Activated CD8-positive, alpha-beta memory T cell treated with anti-CD3 and anti-CD28 coated beads for 24 hours (primary cell): Measurements from ENCODE around the gene KCTD18.

Experiments used
- DNase-seq: peaks from one replicate; pipeline ENCODE4 v3.0.0-alpha.2; 2020

The KCTD18 gene

DNA sequence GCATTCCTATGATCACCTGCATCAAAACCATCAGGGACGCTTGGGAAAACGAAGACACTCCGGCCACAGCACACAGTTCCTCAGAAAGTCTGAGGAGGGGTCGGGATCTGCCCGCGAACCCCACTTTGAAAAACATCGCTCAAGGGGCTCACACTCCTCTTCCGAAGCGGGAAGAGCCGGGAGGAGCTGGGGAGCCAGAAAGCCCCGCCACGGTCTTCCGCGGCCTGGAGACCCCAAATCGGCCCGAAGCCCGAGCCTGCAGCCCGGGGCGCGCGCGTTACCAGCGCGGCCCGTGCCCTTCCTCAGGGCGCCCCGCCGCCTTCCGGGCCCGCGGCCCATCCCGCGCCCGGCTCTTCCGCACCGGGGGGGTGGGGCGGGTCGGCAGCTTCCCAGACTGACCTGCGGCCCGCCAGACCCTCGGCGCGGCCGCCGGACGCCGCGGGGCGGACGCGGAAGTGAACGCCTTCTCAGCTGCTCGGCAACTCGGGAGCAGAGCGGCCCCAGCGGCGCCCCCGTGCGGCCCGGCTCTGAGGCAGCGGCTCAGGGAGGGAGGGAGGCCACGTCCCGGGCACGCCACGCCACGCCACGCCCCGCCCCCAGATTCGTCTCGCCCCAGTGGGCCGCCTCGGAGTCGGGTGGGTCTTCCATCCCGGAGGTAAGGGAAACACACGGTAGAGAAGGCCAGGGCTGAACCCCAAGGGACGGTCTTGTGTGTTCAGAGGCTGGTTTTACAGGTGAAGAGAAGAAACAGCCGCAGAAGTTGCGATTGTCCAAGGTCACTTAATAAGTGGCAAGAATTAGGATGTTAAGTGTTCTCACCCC is at the start of gene KCTD18:
KCTD18 (minus strand) TSS at position 457 of the 822 bp plus-strand sequence. CDS start 3,052 bp downstream, outside the sequence.
- DNase-seq, result peak; percentile 96

DNA sequence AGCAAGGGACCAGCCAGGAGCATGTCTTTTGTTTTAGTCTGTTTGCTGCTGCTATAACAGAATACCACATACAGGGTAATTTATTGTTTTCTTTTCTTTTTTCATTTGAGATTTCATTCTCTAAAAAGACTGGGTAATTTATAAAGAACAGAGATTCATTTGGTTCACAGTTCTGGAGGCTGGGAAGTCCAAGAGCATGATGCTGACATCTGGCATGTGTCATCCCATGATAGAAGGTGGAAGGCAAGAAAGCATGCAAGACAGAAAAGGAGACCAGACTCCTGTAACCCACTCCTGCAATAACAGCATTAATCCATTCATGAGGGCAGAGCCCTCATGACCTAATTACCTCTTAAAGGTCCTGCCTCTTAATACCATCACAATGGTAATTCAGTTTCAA is 30.9 kb upstream of the KCTD18 start:
- no peak for DNase-seq

DNA sequence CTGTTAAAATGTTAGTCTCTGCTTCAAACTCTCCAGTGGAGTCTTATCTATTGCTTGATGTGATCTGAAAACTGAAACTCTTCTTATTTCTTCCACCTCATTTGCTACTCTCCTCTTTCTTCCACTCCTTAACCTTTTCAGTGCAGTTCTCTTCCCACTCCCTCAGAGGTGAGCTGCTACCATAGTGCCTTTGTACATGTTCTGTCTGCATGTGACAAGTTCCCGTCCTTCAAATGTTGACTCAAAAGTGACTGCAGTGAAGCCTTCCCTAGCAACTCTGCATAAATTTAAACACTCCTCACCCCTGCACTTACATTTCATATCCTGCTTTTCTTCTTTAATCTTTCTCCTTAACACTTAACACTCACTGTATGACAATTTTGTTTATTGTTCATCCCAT is 28.3 kb upstream of the KCTD18 start:
- DNase-seq, result no peak

DNA sequence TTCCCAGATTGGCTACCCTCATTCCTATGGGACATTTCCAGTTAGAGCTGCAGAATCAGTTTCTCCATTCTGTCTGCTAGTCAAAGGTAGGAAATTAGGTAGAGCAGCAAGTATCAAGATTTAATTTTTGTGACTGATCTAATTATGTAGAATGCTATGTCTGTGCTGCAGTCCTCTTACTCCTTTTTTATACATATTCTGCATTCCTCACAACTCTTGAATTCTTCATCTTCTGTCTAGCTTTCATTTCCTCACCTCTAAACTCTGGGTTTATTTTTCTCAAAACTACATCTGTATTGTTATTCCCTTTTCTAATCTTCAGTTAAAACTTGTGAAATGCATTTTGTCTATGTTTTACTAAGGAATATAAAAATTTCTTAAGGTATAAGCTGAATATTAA is 24.7 kb upstream of the KCTD18 start:
- DNase-seq, result no peak

DNA sequence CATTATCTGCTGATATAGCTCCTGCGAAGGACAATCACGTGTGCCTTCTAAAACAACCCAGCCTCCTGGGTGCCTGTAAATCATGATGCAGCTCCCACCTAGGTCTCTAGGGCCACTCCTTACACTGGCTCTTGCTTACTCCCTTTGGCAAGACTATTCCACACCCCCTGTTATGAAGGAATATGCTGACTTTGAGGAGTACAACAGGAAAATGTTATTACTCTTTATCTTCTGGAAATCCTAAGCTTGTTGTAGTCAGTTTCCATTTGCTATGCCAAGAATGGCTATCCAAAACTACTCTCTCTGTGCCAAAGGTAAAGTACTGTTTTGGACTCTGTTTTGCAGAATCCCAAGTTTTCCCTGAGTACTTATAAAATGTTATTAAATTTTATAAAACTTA is 23.9 kb upstream of the KCTD18 start:
- DNase-seq, result no peak

DNA sequence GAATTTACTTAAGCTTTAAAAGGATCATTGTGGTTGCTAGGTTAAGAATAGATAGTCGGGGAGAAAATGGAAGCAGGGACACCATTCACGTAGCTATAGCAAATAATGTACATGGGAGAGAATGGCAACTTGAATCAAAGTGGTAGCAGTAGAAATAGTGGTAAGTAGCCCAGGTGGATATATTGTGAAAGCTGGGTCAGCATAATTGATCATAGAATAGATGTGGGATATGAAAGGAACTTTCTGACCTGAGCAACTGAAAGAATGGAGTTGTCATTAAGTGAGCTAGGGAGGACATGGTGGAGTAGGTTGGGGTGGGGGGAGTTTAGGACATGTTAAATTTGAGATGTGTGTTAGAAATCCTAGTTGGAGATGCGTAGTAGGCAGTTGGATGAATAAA is 18.4 kb upstream of the KCTD18 start:
- no peak for DNase-seq

DNA sequence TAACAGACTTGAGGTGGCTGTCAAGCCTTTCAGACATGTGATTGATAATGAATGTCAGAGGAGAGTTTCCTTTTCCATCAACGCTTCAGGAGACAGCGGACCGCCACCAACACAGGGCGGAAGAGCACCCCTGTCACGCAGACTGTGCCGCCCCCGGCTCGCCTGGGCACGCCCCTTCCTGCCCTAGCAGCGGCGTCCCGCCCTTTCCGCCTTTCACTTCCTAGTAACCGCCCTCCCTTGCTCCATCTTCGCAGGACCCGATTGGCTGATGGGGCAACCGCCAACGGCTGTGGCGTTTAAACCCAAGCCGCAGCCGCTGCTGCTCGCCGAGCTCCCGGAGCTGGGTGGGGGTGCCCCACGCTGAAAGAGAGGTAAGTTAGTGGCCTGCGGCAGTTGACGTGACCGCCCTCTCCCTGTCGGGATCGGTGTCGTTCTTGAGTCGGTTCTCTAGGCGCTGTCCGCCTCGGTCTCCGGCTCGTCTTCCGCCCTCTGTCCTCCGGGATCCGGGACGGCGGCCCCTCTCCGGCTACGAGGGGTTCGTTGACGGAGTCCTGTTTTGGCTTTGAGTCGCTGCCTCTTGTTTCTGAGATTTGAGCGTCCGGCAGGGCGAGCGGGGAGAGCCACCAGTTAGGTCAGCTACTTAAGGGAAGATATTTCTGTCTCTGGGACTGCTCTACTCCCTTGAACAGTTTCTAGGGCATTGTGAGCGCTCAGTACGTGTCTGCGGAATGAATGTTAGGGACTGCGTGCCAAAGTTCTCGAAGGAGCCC is 16.2 kb upstream of the KCTD18 start, which contains the start of gene SGO2:
SGO2 (plus strand) TSS at position 326 of the 770 bp plus-strand sequence. CDS start 6,769 bp downstream, outside the sequence.
- peak; percentile 97 for DNase-seq

DNA sequence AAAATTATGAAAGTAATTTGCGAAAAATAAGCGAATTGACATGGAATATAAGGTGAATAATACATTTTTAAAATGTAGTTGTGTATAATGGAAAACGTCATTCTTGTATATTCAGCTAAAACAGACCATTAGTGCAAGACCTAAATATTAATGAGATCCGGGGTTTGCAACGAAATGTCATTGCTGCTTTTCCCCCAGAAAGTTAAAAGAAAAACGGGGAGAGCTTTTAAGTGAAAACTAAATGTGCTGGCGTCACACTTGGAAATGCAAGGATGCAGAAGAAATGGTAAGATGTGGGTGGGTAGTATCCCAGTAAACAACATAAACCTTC is 15.6 kb upstream of the KCTD18 start:
- no peak for DNase-seq

DNA sequence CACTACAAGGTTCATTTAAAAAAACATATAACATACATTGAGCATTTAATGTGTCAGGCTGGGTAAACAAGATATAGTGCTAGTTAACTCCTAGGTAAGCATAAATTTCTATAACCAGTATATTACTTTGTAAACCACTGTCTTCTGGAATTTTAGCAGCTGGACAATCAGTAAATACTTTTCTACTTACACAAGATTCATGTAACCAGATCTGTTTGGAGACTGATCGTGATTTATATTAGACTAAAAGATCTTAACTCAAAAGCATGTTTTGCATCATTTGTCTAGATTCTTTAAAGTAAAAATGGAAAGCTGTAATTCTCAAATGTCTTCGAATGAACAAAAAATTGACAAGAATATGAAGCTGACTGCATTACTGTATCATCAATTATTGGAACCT is 15.2 kb upstream of the KCTD18 start:
- DNase-seq, result no peak

DNA sequence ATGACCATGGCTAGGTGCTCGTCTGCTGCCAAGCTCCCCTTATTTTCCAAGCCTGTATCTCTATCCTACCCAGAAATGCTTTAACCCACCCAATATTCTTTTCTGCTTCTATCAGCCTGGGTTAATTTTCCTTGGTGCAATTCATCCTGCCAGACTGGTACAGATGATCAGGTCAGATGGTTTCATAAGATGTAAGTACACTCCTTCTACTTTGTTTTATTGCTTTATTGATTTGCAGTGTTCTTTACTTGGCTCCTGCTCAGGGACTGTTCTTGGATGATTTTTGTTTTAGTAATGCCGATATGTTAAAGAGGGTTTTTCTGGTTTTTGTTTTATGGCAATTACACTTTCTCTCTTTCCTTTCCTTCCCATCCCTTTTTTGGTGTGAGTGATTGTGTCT is 13.7 kb upstream of the KCTD18 start:
- no peak for DNase-seq

DNA sequence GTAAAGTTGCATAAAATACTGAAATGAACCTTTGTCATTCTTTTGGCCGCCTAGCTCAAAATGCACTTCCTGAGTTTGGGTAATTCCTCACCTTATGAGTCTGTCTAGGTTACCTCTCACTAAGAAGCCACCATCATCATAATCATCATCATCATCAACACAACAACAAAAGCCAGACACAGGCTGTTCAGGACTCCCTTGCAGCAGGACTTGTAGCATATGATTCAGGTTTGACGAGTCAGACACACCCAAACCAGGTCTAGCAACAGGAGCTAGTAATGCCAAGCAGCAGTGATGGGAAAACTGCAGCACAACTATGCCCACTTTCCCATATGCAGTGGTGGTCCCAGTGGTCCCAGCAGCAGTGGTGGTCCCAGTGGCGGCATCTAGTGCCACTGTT is 13.3 kb upstream of the KCTD18 start:
- DNase-seq, result no peak

DNA sequence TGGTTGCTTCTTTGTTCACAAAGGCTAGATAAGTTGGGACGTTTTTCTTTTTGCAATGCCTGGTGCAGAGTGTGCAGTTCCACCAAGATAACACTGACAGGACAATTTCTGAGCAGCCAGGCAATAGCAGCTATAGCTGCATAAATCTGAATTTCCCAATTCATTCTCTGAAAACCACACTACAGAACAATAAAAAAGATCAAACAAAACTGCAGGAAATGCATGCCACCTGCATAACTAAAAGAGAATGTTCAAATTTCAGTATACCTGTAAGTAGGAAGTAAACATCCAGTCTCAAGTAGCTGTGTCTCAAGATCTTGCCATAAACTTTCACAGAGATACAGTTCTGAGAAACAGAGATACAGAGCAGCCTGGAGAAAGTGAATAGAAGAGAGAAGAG is 5.3 kb upstream of the KCTD18 start:
- no peak for DNase-seq

DNA sequence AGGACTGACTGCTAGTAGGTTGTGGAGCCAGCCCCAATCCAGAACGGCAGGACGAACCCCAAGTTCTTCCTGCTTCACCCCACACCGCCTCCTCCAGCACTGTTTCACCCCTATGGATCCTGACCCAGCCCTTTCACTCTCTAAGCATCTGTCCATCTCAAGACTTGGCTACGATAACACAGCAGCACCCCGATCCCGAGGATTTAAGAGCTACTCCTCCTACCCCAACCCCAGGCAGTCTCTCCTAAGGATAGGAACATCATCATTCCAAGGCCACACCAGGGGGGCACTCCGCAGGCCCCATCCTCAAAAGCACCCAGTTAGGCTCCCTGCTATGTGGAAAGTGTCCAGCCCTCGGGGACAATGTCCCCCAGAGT is 645 bp downstream of the KCTD18 start:
- DNase-seq, result peak; percentile 67

DNA sequence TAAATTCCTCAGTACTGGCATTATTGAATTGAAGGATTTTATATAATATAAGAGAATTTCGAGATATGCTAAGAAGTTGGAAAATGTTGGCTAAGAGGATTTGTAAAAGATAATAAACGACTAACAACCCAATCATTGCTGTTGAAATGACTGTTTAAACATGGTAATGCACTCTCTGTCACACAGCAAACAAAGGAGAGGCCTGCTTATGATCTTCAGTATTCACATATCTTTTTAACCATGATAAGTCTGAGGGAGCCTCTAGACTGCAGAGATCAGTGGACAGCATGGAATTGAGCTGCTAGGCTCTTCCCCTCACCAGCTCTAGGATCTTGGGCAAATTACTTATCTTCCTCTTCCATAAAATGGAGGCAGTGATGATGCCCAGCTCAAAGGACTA is 2.7 kb downstream of the KCTD18 start:
- DNase-seq, result no peak

DNA sequence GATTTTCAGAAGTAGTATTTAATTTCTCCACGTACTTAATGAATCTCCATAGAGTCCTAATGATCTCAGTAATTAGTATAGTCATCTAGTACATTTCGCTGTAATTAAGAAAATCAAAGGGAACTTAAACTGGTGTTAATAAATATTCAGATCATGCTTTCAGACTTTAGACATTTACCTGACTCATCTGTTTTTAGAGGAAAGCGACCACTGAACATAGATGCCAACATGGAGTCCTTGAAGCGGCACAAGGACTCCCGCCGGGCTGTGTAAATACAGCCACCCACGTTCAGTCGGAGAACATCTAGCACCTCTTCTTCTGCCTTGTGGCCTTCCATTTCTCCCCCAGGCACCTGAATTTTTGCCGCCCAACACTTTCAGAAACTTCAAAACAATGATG is 3.2 kb downstream of the KCTD18 start:
- DNase-seq, result no peak

DNA sequence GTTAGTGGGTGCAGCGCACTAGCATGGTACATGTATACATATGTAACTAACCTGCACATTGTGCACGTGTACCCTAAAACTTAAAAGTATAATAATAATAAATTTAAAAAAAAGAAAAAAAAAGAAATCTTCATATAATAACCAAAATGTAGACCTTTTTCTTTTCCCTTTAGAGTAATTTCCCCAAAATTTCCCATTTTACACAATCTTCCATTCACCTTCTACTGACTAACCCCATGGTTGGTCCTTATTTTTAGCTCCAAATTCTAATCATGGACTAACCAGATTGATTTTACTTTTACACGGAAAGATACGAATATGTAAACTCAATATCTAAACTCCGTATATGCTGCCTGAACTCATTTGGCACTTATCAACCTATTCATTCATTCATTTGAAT is 7.7 kb downstream of the KCTD18 start:
- DNase-seq, result no peak

DNA sequence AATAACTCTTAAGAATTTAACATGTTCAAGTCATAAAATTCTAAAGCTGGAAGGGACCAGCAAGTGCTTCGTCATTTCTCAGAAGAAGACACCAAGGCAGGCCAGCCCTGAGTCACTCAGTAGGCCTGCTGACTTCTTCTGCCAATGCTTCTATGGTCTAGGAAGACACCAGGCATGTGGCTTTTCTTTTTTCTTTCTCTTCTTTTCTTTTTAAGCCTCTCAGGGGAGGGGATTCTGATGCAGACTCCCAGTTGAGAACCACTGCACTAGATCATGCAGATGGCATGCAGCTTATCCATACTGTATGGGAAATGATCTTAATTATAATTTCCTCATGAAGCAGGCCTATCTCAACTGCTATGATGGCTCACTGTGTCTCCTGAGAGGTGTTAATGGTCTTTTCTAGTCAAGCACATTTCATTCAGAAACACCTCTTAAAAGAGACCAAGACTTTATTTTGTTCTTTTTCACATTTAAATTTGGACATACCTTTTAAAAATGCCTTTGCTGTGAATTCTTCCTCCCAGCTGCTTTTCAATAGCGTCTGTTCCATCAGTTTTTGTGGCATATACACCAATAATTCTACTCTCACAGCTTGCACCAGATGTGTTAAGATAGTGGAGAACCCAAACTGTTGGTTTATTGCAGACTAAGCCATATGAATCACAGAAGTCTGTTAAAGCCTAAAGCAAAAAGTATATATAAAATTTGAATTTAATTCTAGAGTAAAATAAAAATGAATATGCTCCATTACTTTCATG is 11.3 kb downstream of the KCTD18 start:
- no peak for DNase-seq

DNA sequence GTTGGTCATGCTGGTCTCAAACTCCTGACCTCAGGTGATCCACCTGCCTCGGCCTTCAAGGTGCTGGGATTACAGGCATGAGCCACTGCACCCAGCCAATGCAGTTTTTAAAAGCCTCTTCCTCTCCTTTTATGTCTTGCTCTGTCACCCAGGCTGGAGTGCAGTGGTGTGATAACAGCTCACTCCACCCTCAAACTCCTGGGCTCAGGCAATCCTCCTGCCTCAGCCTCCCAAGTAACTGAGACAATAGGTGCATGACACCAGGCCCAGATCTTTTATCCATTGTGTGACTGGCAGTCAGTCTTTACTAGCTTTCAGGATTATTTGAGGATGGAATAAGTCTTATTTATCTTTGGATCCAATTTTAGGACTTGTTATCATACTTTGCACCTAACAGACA is 13.2 kb downstream of the KCTD18 start:
- DNase-seq, result no peak

DNA sequence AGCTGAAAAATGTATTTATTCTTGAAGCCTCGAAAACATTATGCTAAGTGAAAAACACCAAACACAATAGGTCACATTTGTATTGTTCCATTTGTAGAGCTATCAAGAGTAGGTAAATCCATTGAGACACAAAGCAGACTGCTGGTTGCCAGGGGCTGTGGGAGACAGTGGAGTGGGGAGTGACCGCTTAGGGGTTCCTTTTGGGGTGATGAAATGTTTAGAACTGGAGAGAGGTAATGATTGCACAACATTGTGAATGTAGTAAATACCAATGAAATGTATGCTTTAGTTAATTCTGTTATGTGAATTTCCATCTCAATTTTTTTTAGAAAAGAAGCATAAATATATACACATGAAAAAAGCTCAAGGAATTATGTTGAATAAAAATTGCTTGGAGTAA is 15.8 kb downstream of the KCTD18 start:
- DNase-seq, result no peak

DNA sequence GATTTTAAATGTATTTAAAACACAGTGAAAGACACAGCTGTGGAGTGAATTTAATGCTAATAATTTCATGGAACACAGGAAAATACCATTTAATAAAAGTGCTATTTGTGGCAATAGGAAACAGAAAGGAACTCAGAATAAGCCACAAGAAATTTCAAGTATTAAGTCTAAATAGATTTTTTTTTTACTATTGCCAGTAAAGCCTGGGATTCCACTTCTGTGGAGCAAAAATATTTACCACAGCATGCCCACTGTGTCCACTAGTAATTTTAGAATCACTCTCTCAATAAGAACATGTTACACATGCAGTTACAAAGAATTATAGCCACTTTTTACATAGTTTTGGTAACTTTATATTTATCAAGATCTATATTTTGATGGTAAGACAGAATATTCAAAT is 17.2 kb downstream of the KCTD18 start:
- DNase-seq, result no peak

DNA sequence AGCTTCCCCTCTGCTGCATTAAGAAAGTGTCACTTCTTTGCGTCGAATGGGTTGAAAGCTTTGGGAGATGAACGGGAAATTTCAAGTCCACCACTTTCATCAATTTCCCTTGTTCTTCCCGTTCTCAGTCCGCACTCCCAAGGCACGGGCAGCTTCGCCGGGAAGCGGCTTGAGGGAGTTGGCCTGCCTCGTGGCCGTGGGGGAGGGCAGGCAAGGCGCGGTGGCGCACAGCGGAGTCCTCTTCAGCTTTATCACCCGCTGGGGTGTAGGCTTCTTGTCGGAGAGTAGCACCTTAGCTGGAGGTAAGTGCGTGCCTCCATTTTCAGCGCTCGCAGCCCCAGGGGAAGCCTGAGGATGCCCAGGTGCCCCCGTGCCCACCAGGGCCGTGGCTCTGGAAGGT is 19.9 kb downstream of the KCTD18 start:
- DNase-seq, result no peak

DNA sequence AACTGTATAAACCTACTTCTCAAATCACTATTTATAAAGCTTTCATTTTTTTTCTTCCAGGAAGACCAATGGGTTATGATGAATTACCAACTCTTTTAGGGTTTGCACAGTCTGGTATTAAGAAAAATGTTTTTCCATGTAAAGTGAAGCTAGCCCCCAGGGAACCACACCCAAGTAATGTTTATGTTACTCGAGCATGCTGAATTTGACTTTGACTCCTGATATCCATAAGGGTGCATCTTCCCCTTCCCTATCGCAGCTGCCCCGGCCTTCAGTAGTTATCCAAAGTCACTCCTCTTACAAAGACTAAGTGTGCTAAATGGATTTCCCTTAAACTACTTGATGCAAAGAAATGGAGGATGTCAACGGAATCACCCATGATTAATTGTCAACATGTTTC is 21.7 kb downstream of the KCTD18 start:
- DNase-seq, result no peak

DNA sequence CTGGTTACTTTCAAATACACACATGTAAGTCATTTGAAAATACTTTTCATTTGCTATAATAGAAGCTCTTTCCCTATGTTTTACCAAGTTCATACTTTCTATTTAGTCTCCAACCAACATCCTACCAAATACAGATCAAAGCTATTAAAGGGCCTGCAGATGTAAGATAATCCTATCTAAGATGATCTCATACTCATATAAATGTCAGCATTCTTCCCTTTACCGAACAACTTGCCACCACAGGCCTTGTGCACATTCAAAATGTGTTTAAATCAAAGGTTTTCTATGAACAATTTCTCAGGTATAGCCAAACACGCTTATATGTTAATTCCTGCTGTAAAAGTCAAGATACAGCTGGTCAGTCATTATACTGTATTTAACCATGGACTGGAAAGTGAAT is 23.3 kb downstream of the KCTD18 start:
- DNase-seq, result no peak

DNA sequence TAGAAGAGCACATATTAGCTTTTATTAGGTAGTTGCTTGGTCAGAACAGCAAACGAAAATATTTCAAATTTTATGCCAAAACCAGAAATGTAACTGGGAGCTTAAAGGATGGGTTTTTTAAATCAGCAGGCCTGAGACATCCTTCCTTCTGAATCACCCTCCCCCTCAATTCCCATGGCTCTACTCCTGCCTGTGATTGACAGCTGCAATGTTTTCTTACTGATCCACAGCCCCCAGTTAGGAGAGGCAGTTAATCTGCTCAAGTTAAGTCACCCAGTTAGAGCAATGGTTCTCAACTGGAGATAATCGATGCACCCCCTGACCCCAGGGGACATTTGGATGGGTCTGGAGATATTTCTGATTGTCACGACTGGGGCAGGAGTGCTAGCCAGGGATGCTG is 24.9 kb downstream of the KCTD18 start:
- no peak for DNase-seq
